GM15510 (cell line): ENCODE data around the gene CNTNAP5.

Source experiments
- POLR2A ChIP-seq: IDR thresholded peaks from 3 replicates; pipeline ENCODE4 v1.6.1; 2011; ENCODE audit warnings: borderline replicate concordance; ENCODE audit not compliant: insufficient read length; ENCODE audit errors: extremely low read depth

Gene CNTNAP5

GRCh38 chr2:124316881-124317605 is 292.0 kb downstream of the CNTNAP5 start:
- no peak for TF ChIP-seq POLR2A

- TF ChIP-seq POLR2A, result no peak
These were observed 292.5 kb downstream of the CNTNAP5 start for GRCh38 chr2:124317628-124318027.

GRCh38 chr2:124318913-124319312 is 293.8 kb downstream of the CNTNAP5 start:
- TF ChIP-seq POLR2A, result no peak

- TF ChIP-seq POLR2A, result no peak
These were observed 294.5 kb downstream of the CNTNAP5 start for GRCh38 chr2:124319577-124319976.

GRCh38 chr2:124320051-124320688 is 295.1 kb downstream of the CNTNAP5 start:
- TF ChIP-seq POLR2A, result no peak

- no peak for TF ChIP-seq POLR2A
These were observed 298.2 kb downstream of the CNTNAP5 start for GRCh38 chr2:124323321-124323720.

- no peak for TF ChIP-seq POLR2A
These were observed 300.8 kb downstream of the CNTNAP5 start for GRCh38 chr2:124325667-124326440.

- TF ChIP-seq POLR2A, result no peak
These were observed 302.2 kb downstream of the CNTNAP5 start for GRCh38 chr2:124327303-124327702.

- TF ChIP-seq POLR2A, result no peak
These were observed 303.3 kb downstream of the CNTNAP5 start for GRCh38 chr2:124328397-124328796.

GRCh38 chr2:124333784-124334183 is 308.7 kb downstream of the CNTNAP5 start:
- no peak for TF ChIP-seq POLR2A

GRCh38 chr2:124335058-124335457 is 310.0 kb downstream of the CNTNAP5 start:
- no peak for TF ChIP-seq POLR2A

- TF ChIP-seq POLR2A, result no peak
These were observed 314.6 kb downstream of the CNTNAP5 start for GRCh38 chr2:124339709-124340108.

GRCh38 chr2:124343827-124344498 is 318.9 kb downstream of the CNTNAP5 start:
- no peak for TF ChIP-seq POLR2A

GRCh38 chr2:124347209-124347608 is 322.1 kb downstream of the CNTNAP5 start:
- no peak for TF ChIP-seq POLR2A

GRCh38 chr2:124353656-124354055 is 328.6 kb downstream of the CNTNAP5 start:
- no peak for TF ChIP-seq POLR2A
